ENCODE results near the gene PUM1.

PUM1 gene

DNA sequence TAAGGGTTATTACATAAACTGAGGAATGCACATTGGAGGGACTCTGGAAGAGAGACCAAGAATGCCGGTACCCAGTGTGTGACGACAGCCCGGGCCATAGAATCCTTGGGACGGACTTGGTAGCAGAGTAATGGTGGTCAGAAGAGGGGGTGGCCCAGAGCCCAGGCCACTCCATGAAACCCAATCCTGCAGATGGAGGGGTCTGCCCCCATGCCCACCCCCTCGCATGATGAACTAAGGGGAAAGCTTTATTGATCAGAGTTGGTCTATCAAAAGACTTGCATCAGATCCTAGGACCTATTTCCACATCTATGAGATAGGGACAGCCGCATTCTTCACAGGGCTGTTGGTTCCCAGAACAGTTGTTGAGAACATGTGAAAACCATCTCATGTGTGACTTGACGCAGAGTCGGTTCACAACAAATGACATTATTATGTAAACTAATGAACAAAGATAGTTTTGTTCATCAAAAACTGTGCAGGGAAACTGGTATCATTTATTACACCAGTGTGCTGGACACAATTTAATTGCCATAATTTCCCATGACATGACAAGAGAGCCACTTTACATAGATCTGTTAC, 135.5 kb downstream of the PUM1 start:
- TF ChIP-seq, protein P1, sequence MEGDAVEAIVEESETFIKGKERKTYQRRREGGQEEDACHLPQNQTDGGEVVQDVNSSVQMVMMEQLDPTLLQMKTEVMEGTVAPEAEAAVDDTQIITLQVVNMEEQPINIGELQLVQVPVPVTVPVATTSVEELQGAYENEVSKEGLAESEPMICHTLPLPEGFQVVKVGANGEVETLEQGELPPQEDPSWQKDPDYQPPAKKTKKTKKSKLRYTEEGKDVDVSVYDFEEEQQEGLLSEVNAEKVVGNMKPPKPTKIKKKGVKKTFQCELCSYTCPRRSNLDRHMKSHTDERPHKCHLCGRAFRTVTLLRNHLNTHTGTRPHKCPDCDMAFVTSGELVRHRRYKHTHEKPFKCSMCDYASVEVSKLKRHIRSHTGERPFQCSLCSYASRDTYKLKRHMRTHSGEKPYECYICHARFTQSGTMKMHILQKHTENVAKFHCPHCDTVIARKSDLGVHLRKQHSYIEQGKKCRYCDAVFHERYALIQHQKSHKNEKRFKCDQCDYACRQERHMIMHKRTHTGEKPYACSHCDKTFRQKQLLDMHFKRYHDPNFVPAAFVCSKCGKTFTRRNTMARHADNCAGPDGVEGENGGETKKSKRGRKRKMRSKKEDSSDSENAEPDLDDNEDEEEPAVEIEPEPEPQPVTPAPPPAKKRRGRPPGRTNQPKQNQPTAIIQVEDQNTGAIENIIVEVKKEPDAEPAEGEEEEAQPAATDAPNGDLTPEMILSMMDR (IDR thresholded peaks at IDR 0.05; ENCODE audit: extremely low read depth, missing control alignments), result no peak
- no peak for DNase-seq (ENCODE audit: low spot score)

DNA sequence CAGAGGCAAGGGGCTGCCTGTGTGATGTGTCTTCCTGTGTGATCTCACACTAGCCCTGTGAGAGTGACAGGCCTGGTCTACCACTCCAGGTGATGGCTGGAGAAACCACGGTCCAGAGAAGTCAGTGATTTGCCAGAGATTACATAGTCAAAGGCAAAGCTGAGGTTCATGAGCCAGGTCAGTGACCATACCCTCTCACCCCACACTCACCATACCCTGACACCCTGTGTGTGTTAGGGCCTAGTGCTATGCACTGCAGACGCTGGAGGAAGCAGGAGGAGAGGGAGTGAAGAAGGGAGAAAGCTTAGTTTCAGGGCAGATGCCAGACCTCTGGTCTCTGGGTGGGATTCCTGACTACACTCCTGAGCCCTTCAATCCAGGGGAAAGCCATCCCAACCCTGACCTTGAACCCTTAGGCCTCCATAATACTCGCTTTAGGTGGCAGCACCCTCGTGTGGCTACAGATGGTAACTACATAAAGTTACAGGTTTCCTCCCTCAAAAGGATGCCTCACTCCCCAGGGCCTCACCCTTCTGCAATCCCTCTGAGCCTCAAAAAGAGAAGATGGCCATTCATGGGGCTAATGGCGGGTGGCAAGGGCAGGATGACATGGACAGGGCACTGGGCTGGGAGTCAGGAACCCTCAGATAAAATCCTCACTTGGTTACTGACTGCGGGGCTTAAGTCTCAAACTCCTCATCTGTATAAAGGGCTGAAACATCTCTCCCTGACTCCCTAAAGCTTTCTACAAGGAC, 136.2 kb downstream of the PUM1 start:
- TF ChIP-seq, protein P1 (IDR thresholded peaks at IDR 0.05; ENCODE audit: extremely low read depth, missing control alignments), result peak; percentile 52
- peak; percentile 62 for DNase-seq (ENCODE audit: low spot score)

DNA sequence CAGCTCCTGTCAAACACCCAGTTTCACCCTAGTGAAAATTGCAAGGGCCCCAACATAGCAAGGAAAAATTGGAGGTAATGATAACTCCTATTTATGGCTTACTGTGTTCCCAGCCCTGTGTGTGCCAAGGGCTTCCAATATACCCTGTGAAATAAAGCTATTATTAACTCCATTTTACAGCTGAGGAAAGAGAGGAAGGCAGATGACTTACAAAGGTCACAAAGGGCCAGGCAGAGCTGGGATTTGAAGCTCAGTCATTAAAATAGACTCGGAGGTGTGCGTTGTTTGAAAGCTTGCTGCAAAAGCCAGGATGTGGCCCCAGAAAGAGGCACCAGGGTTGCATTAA, 136.8 kb downstream of the PUM1 start:
- TF ChIP-seq, protein P1 (IDR thresholded peaks at IDR 0.05; ENCODE audit: extremely low read depth, missing control alignments), result no peak
- DNase-seq (ENCODE audit: low spot score), result no peak

DNA sequence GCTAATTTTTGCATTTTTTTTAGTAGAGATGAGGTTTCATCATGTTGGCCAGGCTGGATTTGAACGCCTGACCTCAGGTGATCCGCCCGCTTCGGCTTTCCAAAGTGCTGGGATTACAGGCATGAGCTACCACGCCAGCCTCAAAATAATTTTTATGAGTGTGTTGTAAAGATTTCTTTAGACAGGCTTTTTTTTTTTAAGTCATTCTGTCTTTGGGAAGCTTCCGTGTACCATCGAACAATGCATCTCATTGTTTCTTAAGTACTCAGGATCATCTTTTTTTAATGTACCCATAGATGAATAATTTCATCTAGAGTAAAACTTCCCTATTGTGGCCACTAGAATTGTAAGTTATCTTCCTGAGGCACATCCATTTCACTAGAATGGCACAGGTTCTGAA, 137.3 kb downstream of the PUM1 start:
- TF ChIP-seq, protein P1 (IDR thresholded peaks at IDR 0.05; ENCODE audit: extremely low read depth, missing control alignments), result no peak
- DNase-seq (ENCODE audit: low spot score), result no peak

DNA sequence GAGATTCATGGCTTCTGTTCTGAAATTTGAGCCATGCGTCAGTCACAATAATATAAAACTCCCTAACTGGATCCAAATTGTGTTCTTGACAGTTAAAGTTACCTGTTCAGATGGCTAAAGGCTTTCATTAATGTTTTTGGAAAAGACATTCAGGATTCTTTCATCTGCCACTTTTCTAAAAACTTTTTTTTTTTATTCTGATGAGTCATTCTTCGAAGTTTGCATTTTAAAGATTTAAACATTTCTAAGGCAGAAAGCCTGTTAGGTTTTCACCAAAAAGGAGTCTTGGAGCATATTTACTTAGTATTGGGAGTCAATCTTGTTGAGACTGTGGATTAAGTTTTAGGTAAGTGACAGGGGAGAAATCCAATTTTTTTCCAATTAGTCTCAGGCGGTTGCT, 138.1 kb downstream of the PUM1 start:
- TF ChIP-seq, protein P1 (IDR thresholded peaks at IDR 0.05; ENCODE audit: extremely low read depth, missing control alignments), result no peak
- DNase-seq (ENCODE audit: low spot score), result no peak

DNA sequence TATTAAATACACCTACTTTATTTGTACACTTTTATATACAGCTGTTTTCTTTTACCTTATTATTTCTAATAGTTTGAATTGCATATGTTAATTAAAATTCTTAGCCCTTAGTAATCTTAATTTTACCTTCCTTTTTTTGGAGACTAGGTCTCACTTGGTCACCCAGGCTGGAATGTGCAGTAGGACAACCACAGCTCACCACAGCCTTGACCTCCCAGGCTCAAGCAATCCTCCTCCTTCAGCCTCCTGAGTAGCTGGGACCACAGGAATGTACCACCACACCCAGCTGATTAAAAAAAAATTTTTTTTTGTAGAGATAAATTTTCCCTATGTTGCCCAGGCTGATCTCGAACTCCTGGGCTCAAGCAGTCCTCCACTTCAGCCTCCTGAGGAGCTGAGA, 141.9 kb downstream of the PUM1 start:
- TF ChIP-seq, protein P1 (IDR thresholded peaks at IDR 0.05; ENCODE audit: extremely low read depth, missing control alignments), result no peak
- no peak for DNase-seq (ENCODE audit: low spot score)

DNA sequence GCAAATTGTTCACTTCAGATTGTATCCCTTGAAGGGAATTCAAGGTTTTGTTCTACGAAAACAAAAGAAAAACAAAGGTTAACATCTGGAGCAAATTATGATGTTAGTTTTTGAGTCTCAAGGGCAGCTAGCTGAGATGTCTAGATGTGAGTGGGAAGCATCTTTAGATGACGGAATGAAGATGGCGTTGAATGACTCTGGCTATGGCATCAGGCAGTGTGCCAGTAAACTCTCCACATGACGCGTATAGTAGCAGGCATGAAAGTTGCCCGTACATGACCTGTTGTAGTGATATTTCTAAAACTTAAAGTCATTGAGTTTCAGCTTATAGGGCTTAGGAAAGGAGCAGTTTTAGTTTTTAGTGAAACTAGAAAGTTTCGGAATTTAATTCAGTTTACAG, 144.7 kb downstream of the PUM1 start:
- TF ChIP-seq, protein P1 (IDR thresholded peaks at IDR 0.05; ENCODE audit: extremely low read depth, missing control alignments), result no peak
- no peak for DNase-seq (ENCODE audit: low spot score)
